ENCODE measurements around the gene NBEA. TPM values are rescaled to one million over a fixed set of nuclear protein-coding genes. Genes with fewer than 3 reads are reported as not detected.
"Not testable (repeated sequence)": the region's sequence is repeated elsewhere in the genome, so short reads cannot be mapped to it uniquely, and the experiment has no call there.

Gene NBEA
- total RNA-seq, 1 experiment from 2014 or later = 3.3 TPM

DNA sequence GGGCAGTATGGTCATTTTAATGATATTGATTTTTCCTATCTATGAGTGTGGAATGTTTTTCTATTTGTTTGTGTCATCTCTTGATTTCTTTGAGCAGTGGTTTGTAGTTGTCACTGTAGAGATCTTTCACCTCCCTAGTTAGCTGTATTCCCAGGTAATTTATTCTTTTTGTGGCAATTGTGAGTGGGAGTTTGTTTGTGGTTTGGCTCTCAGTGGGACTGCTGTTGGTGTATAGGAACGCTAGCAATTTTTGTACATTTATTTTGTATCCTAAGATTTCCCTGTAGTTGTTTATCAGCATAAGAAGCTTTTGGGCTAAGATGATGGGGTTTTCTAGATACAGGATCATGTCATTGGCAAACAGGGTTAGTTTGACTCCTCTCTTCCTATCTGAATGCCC lies 28.9 kb downstream of the NBEA start:
- CTCF ChIA-PET = no interaction called here
- ATAC-seq = no peak

DNA sequence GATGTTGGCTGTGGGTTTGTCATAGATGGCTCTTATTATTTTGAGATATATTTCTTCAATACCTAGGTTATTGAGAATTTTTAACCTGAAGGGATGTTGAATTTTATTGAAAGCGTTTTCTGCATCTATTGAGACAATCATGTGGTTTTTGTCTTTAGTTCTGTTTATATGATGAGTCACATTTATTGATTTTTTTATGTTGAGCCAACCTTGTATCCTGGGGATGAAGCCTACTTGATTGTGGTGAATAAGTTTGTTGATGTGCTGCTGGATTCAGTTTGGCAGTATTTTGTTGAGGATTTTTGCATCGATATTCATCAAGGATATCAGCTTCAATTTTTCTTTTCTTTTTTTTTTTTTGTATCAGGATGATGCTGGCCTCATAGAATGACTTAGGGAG lies 29.4 kb downstream of the NBEA start:
- BruUV-seq (replicated peaks) = no TSS peak
- ATAC-seq (no peak), DNase-seq (ENCODE audit: low read depth, low spot score) (no peak)
- H3K27me3 ChIP-seq (ENCODE audit: control insufficient read depth, insufficient read depth, low read length) = no peaks in the 10 kb centered on the region
- intact Hi-C loops (cut with micrococcal nuclease; ENCODE audit: unreplicated experiment) = no loop called here
- H3K9me3 ChIP-seq (ENCODE audit: control insufficient read depth, insufficient read depth, low read depth, low read length) = no peaks in the 10 kb centered on the region
- H3K4me1 ChIP-seq (ENCODE audit: control insufficient read depth, insufficient read depth, low read length) = no peaks in the 10 kb centered on the region
- no peak overlapping the region for H3K4me3 ChIP-seq (ENCODE audit: low read depth in 2 of 2, low read length in 2 of 2)
- in situ Hi-C loops (cut with HindIII; ENCODE audit: low pct_unique_long_range_greater_than_20kb, low sequenced_read_pairs) = no loop called here
- no peaks in the 10 kb centered on the region for H3K36me3 ChIP-seq (ENCODE audit: control insufficient read depth, insufficient read depth, low read length)
- ChIA-PET CTCF (no interaction called here), POLR2A (no interaction called here)
- TF ChIP-seq TCF7L2 (IDR thresholded peaks at IDR 0.05; ENCODE audit: low read depth, low read length) (no peak), SIN3A (IDR thresholded peaks at IDR 0.05; ENCODE audit: borderline replicate concordance, insufficient read depth, low read depth, low read length) (no peak), POLR2AphosphoS5 (IDR thresholded peaks at IDR 0.05; ENCODE audit: low read depth, low read length) (no peak)
- TF ChIP-seq, protein P1, sequence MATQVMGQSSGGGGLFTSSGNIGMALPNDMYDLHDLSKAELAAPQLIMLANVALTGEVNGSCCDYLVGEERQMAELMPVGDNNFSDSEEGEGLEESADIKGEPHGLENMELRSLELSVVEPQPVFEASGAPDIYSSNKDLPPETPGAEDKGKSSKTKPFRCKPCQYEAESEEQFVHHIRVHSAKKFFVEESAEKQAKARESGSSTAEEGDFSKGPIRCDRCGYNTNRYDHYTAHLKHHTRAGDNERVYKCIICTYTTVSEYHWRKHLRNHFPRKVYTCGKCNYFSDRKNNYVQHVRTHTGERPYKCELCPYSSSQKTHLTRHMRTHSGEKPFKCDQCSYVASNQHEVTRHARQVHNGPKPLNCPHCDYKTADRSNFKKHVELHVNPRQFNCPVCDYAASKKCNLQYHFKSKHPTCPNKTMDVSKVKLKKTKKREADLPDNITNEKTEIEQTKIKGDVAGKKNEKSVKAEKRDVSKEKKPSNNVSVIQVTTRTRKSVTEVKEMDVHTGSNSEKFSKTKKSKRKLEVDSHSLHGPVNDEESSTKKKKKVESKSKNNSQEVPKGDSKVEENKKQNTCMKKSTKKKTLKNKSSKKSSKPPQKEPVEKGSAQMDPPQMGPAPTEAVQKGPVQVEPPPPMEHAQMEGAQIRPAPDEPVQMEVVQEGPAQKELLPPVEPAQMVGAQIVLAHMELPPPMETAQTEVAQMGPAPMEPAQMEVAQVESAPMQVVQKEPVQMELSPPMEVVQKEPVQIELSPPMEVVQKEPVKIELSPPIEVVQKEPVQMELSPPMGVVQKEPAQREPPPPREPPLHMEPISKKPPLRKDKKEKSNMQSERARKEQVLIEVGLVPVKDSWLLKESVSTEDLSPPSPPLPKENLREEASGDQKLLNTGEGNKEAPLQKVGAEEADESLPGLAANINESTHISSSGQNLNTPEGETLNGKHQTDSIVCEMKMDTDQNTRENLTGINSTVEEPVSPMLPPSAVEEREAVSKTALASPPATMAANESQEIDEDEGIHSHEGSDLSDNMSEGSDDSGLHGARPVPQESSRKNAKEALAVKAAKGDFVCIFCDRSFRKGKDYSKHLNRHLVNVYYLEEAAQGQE (IDR thresholded peaks at IDR 0.05; ENCODE audit: insufficient read depth in 1 of 2, low read depth in 2 of 2, low read length in 1 of 2) = no peak
- TF ChIP-seq, protein P2, sequence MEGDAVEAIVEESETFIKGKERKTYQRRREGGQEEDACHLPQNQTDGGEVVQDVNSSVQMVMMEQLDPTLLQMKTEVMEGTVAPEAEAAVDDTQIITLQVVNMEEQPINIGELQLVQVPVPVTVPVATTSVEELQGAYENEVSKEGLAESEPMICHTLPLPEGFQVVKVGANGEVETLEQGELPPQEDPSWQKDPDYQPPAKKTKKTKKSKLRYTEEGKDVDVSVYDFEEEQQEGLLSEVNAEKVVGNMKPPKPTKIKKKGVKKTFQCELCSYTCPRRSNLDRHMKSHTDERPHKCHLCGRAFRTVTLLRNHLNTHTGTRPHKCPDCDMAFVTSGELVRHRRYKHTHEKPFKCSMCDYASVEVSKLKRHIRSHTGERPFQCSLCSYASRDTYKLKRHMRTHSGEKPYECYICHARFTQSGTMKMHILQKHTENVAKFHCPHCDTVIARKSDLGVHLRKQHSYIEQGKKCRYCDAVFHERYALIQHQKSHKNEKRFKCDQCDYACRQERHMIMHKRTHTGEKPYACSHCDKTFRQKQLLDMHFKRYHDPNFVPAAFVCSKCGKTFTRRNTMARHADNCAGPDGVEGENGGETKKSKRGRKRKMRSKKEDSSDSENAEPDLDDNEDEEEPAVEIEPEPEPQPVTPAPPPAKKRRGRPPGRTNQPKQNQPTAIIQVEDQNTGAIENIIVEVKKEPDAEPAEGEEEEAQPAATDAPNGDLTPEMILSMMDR (IDR thresholded peaks at IDR 0.05) = no peak
- no peak overlapping the region for H3K27ac ChIP-seq (ENCODE audit: low read length)

More for the DNA sequence above, 28.9 kb downstream of the NBEA start:
- Histone ChIP-seq H3K4me3 (ENCODE audit: low read depth in 2 of 2, low read length in 2 of 2) (no peak overlapping the region), H3K36me3 (ENCODE audit: control insufficient read depth, insufficient read depth, low read length) (no peaks in the 10 kb centered on the region), H3K4me1 (ENCODE audit: control insufficient read depth, insufficient read depth, low read length) (no peaks in the 10 kb centered on the region), H3K9me3 (ENCODE audit: control insufficient read depth, insufficient read depth, low read depth, low read length) (no peaks in the 10 kb centered on the region), H3K27me3 (ENCODE audit: control insufficient read depth, insufficient read depth, low read length) (no peaks in the 10 kb centered on the region), H3K27ac (ENCODE audit: low read length) (no peak overlapping the region)
- DNase-seq (ENCODE audit: low read depth, low spot score) = no peak
- POLR2A ChIA-PET = no interaction called here
- intact Hi-C loops (cut with micrococcal nuclease; ENCODE audit: unreplicated experiment) (no loop called here), in situ Hi-C loops (cut with HindIII; ENCODE audit: low pct_unique_long_range_greater_than_20kb, low sequenced_read_pairs) (no loop called here)
- BruUV-seq (replicated peaks) = no TSS peak
- TF ChIP-seq, protein P1 (IDR thresholded peaks at IDR 0.05; ENCODE audit: insufficient read depth in 1 of 2, low read depth in 2 of 2, low read length in 1 of 2) = no peak
- TF ChIP-seq POLR2AphosphoS5 (IDR thresholded peaks at IDR 0.05; ENCODE audit: low read depth, low read length) (no peak), TCF7L2 (IDR thresholded peaks at IDR 0.05; ENCODE audit: low read depth, low read length) (no peak)

DNA sequence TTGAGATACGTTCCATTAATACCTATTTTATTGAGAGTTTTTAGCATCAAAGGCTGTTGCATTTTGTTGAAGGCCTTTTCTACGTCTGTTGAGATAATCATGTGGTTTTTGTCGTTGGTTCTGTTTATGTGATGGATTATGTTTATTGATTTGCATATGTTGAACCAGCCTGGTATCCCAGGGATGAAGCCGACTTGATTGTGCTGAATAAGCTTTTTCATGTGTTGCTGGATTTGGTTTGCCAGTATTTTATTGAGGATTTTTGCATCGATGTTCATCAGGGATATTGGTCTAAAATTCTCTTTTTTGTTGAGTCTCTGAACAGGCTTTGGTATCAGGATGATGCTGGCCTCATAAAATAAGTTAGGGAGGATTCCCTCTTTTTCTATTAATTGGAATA lies 43.1 kb downstream of the NBEA start:
- H3K36me3 ChIP-seq (ENCODE audit: control insufficient read depth, insufficient read depth, low read length); BruUV-seq (replicated peaks); ATAC-seq; H3K4me1 ChIP-seq (ENCODE audit: control insufficient read depth, insufficient read depth, low read length); intact Hi-C loops (cut with micrococcal nuclease; ENCODE audit: unreplicated experiment); CTCF ChIA-PET; in situ Hi-C loops (cut with HindIII; ENCODE audit: low pct_unique_long_range_greater_than_20kb, low sequenced_read_pairs); POLR2A ChIA-PET; H3K4me3 ChIP-seq (ENCODE audit: low read depth in 2 of 2, low read length in 2 of 2); H3K27ac ChIP-seq (ENCODE audit: low read length); DNase-seq (ENCODE audit: low read depth, low spot score); H3K27me3 ChIP-seq (ENCODE audit: control insufficient read depth, insufficient read depth, low read length); H3K9me3 ChIP-seq (ENCODE audit: control insufficient read depth, insufficient read depth, low read depth, low read length): not testable (repeated sequence)
